Stomach (tissue), 4 donors: Measurements from ENCODE around the gene GLYATL2.

Experiments used
- POLR2A ChIP-seq, 4 donors: fragments of 450-650 bp; IDR thresholded peaks; one replicate each; pipeline ENCODE4 v1.6.1; 2016; ENCODE audit warnings: antibody characterized with exemption in 4 of 4, control low read depth in 2 of 4, mild to moderate bottlenecking in 1 of 4, moderate library complexity in 1 of 4
- TF ChIP-seq, protein P1 (sequence below), 7 experiments: fragments of 450-650 bp in 4 of 7; fragments of 200-600 bp in 3 of 7; sonication (generic) in 3 of 7; IDR thresholded peaks; one replicate each; pipeline ENCODE4 v1.5.1; 2016 to 2019; ENCODE audit warnings: antibody characterized with exemption in 7 of 7, control low read depth in 2 of 7, mild to moderate bottlenecking in 1 of 7

GRCh38 chr11:58805065-58805464 lies 39.4 kb downstream of the GLYATL2 start:
- TF ChIP-seq POLR2A (IDR thresholded peaks at IDR 0.05) = no peak
- TF ChIP-seq, protein P1, sequence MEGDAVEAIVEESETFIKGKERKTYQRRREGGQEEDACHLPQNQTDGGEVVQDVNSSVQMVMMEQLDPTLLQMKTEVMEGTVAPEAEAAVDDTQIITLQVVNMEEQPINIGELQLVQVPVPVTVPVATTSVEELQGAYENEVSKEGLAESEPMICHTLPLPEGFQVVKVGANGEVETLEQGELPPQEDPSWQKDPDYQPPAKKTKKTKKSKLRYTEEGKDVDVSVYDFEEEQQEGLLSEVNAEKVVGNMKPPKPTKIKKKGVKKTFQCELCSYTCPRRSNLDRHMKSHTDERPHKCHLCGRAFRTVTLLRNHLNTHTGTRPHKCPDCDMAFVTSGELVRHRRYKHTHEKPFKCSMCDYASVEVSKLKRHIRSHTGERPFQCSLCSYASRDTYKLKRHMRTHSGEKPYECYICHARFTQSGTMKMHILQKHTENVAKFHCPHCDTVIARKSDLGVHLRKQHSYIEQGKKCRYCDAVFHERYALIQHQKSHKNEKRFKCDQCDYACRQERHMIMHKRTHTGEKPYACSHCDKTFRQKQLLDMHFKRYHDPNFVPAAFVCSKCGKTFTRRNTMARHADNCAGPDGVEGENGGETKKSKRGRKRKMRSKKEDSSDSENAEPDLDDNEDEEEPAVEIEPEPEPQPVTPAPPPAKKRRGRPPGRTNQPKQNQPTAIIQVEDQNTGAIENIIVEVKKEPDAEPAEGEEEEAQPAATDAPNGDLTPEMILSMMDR (IDR thresholded peaks at IDR 0.05) = no peak
